ENCODE measurements around the gene ABCG1. TPM values are rescaled to one million over a fixed set of nuclear protein-coding genes. Genes with fewer than 3 reads are reported as not detected.

The ABCG1 gene
- total RNA-seq, 1 donor from 2014 or later = 10.2 TPM

DNA sequence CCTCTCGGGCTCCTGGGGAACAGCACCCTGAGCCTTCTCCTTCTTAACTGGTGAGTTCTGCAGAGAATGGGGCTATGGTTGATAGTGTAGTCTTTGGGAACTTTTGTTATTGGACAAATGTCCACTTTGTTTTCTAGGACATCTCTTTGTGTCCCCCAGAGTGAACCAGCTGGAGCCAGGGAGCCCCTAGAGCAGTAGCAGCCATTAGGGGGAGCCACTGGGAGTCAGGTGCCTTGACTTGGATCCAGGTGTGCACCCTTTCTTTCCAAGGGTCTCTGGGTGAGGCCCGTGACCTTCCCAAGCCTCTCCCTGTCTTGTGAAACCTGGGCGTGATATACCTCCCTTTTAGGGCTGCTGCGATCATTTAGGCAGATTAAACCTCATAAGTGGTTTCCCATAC is 36.9 kb downstream of the ABCG1 start:
- Mint-ChIP-seq H3K4me3 (no peak overlapping the region), H3K9me3 (no peaks in the 10 kb centered on the region), H3K27ac (no peak overlapping the region), H3K36me3 (ENCODE audit: low read depth) (no peaks in the 10 kb centered on the region), H3K27me3 (ENCODE audit: insufficient read depth) (peaks cover 4% of the 10 kb centered on the region), H3K4me1 (ENCODE audit: low read depth) (peaks cover 6% of the 10 kb centered on the region)
- DNase-seq (ENCODE audit: low spot score) = no peak
- intact Hi-C loops (cut with micrococcal nuclease) = no loop called here

- no peaks in the 10 kb centered on the region for H3K36me3 Mint-ChIP-seq (ENCODE audit: low read depth)
- intact Hi-C loops (cut with micrococcal nuclease) = no loop called here
- DNase-seq (ENCODE audit: low spot score) = no peak
These were observed 37.4 kb downstream of the ABCG1 start for GRCh38 chr21:42256316-42256715.

DNA sequence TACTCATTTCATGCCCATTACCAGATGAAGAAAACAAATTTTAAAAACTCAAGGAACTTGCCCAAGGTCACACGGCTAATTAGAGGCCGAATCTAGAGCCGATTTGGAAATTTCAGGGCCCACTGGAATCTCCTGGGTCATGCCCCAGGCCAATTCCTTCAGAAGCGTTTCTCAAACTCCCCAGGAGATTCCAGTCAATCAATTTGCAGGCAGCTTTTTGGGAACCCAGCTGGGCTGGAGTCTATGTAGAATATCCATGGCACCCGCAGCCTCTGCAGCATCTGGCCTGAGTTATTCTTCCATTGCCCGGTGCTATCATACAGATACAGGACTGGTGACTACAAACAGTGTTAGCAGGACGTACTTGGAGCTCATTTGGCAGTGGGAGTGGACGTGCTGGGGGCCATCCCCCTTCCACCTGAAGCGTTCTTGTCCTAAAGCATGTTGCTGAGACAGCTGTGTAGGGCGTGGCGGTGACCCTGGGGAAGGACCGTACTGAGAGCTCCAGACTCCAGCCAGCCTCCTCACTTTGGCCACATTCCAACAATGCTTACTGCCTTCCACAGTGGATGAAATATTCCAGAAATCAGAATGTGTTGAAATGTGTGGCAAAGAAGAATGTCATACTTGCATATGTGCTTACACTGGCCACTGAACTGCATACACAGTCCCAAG is 38.3 kb downstream of the ABCG1 start:
- DNase-seq (ENCODE audit: low spot score) = no peak
- Mint-ChIP-seq H3K27ac (no peak overlapping the region), H3K27me3 (ENCODE audit: insufficient read depth) (peaks cover 4% of the 10 kb centered on the region), H3K9me3 (no peaks in the 10 kb centered on the region), H3K4me1 (ENCODE audit: low read depth) (peaks cover 6% of the 10 kb centered on the region), H3K4me3 (no peak overlapping the region), H3K36me3 (ENCODE audit: low read depth) (no peaks in the 10 kb centered on the region)
- intact Hi-C loops (cut with micrococcal nuclease) = no loop called here

More at GRCh38 chr21:42256316-42256715, 37.4 kb downstream of the ABCG1 start:
- H3K9me3 Mint-ChIP-seq = no peaks in the 10 kb centered on the region
- peaks cover 4% of the 10 kb centered on the region for H3K27me3 Mint-ChIP-seq (ENCODE audit: insufficient read depth)
- no peak overlapping the region for H3K27ac Mint-ChIP-seq
- no peak overlapping the region for H3K4me3 Mint-ChIP-seq
- H3K4me1 Mint-ChIP-seq (ENCODE audit: low read depth) = peaks cover 6% of the 10 kb centered on the region

- Mint-ChIP-seq H3K27ac (no peak overlapping the region), H3K27me3 (ENCODE audit: insufficient read depth) (peaks cover 4% of the 10 kb centered on the region), H3K4me1 (ENCODE audit: low read depth) (peaks cover 6% of the 10 kb centered on the region), H3K9me3 (no peaks in the 10 kb centered on the region), H3K4me3 (no peak overlapping the region), H3K36me3 (ENCODE audit: low read depth) (no peaks in the 10 kb centered on the region)
- DNase-seq (ENCODE audit: low spot score) = peak; percentile 63
- intact Hi-C loops (cut with micrococcal nuclease) = loop anchor here (1.0 kb wide), 6 partner anchors 21 to 192 kb away; no protein-coding TSS in a partner anchor
These were observed 39.4 kb downstream of the ABCG1 start for GRCh38 chr21:42258150-42258884.

- Mint-ChIP-seq H3K27ac (no peak overlapping the region), H3K4me1 (ENCODE audit: low read depth) (peaks cover 6% of the 10 kb centered on the region), H3K9me3 (no peaks in the 10 kb centered on the region), H3K27me3 (ENCODE audit: insufficient read depth) (peaks cover 4% of the 10 kb centered on the region), H3K36me3 (ENCODE audit: low read depth) (no peaks in the 10 kb centered on the region), H3K4me3 (no peak overlapping the region)
- intact Hi-C loops (cut with micrococcal nuclease) = loop anchor here (1.0 kb wide), 6 partner anchors 22 to 191 kb away; no protein-coding TSS in a partner anchor
- DNase-seq (ENCODE audit: low spot score) = no peak
These were observed 40.0 kb downstream of the ABCG1 start for GRCh38 chr21:42258885-42259407.

DNA sequence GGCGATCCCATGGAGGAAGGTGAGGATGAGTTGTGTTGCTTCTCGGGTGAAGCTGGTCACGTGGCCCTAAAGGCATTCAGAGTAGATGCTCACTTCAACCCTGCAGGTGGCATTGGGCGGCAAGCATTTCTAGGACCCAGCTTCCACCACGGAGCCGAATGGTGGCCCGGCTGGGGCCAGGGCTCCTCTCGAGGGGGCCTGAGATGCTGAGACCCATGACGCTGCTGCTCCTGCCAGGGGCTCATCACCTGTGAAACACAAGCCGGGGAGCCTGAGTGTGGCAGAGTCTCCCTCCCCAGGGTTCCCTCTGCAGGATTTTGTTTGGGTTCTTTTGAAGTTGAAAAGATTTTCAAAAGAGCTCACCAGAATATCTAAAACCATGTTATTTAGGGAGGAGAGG is 41.2 kb downstream of the ABCG1 start:
- no peak overlapping the region for H3K27ac Mint-ChIP-seq
- no peaks in the 10 kb centered on the region for H3K36me3 Mint-ChIP-seq (ENCODE audit: low read depth)
- DNase-seq (ENCODE audit: low spot score) = no peak
- intact Hi-C loops (cut with micrococcal nuclease) = no loop called here
- H3K27me3 Mint-ChIP-seq (ENCODE audit: insufficient read depth) = peaks cover 3% of the 10 kb centered on the region
- peaks cover 6% of the 10 kb centered on the region for H3K4me1 Mint-ChIP-seq (ENCODE audit: low read depth)
- H3K4me3 Mint-ChIP-seq = no peak overlapping the region
- H3K9me3 Mint-ChIP-seq = no peaks in the 10 kb centered on the region

DNA sequence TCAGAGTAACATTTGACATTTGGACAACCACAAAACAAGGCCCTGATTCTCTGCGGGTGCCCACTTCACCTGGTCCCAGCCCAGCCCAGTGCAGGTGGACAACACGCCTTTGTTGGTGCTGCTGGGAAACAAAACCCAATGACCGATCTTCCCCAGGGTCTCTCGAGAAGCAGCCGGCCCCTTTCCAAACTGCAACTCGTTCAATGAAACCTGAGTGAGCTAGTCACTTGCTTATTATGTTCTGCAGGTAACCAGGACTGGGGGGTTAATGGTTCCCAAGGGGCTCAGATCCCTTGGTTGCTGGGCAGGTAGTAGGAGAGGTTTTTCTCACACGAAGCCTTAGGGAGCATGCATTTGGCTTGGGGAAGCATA is 42.9 kb downstream of the ABCG1 start:
- no peak overlapping the region for H3K27ac Mint-ChIP-seq
- peaks cover 3% of the 10 kb centered on the region for H3K27me3 Mint-ChIP-seq (ENCODE audit: insufficient read depth)
- no peak for DNase-seq (ENCODE audit: low spot score)
- H3K9me3 Mint-ChIP-seq = no peaks in the 10 kb centered on the region
- H3K36me3 Mint-ChIP-seq (ENCODE audit: low read depth) = no peaks in the 10 kb centered on the region
- no peak overlapping the region for H3K4me3 Mint-ChIP-seq
- intact Hi-C loops (cut with micrococcal nuclease) = no loop called here
- H3K4me1 Mint-ChIP-seq (ENCODE audit: low read depth) = peaks cover 9% of the 10 kb centered on the region

GRCh38 chr21:42262831-42263231 is 43.9 kb downstream of the ABCG1 start:
- H3K9me3 Mint-ChIP-seq = no peaks in the 10 kb centered on the region
- H3K27me3 Mint-ChIP-seq (ENCODE audit: insufficient read depth) = peaks cover 3% of the 10 kb centered on the region
- no peak for DNase-seq (ENCODE audit: low spot score)
- H3K36me3 Mint-ChIP-seq (ENCODE audit: low read depth) = no peaks in the 10 kb centered on the region
- intact Hi-C loops (cut with micrococcal nuclease) = no loop called here
- no peak overlapping the region for H3K27ac Mint-ChIP-seq
- peaks cover 17% of the 10 kb centered on the region for H3K4me1 Mint-ChIP-seq (ENCODE audit: low read depth)
- no peak overlapping the region for H3K4me3 Mint-ChIP-seq

DNA sequence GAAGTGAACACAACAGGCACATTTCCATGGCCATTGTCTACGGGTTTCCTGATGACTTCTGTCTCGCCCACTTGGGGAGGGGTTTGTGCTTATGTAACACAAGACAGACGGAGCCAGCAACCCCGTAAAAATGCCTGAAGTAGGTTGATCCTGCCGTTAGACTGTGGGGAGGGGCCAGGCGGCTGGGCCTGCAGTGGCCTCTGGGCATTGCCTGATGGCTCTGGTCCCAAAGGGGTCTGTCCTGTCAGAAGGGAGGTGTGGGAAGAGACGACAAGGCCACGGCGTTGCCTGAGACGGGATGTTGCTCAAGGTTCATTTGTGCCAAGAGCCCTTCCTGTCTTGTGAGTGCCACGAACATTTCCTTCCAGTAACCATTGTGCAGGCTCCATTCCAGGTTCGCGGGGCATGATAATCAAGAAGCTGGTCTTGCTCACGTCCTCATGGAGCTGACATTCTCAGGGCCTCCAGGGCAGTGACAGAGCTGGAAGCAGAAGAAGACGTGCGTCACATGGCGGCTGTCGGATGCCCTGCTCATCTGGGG is 44.7 kb downstream of the ABCG1 start:
- H3K36me3 Mint-ChIP-seq (ENCODE audit: low read depth) = no peaks in the 10 kb centered on the region
- peaks cover 17% of the 10 kb centered on the region for H3K4me1 Mint-ChIP-seq (ENCODE audit: low read depth)
- no peaks in the 10 kb centered on the region for H3K27me3 Mint-ChIP-seq (ENCODE audit: insufficient read depth)
- no peak overlapping the region for H3K27ac Mint-ChIP-seq
- no peaks in the 10 kb centered on the region for H3K9me3 Mint-ChIP-seq
- intact Hi-C loops (cut with micrococcal nuclease) = no loop called here
- no peak for DNase-seq (ENCODE audit: low spot score)
- no peak overlapping the region for H3K4me3 Mint-ChIP-seq

- H3K9me3 Mint-ChIP-seq = no peaks in the 10 kb centered on the region
- H3K27ac Mint-ChIP-seq = no peak overlapping the region
- no peaks in the 10 kb centered on the region for H3K27me3 Mint-ChIP-seq (ENCODE audit: insufficient read depth)
- H3K36me3 Mint-ChIP-seq (ENCODE audit: low read depth) = no peaks in the 10 kb centered on the region
- H3K4me3 Mint-ChIP-seq = no peak overlapping the region
- intact Hi-C loops (cut with micrococcal nuclease) = no loop called here
- H3K4me1 Mint-ChIP-seq (ENCODE audit: low read depth) = peaks cover 17% of the 10 kb centered on the region
- DNase-seq (ENCODE audit: low spot score) = no peak
These were observed 45.6 kb downstream of the ABCG1 start for GRCh38 chr21:42264245-42265195.

GRCh38 chr21:42265231-42265812 is 46.4 kb downstream of the ABCG1 start:
- no peaks in the 10 kb centered on the region for H3K36me3 Mint-ChIP-seq (ENCODE audit: low read depth)
- H3K4me3 Mint-ChIP-seq = no peak overlapping the region
- H3K27me3 Mint-ChIP-seq (ENCODE audit: insufficient read depth) = no peaks in the 10 kb centered on the region
- DNase-seq (ENCODE audit: low spot score) = no peak
- H3K4me1 Mint-ChIP-seq (ENCODE audit: low read depth) = peaks cover 17% of the 10 kb centered on the region
- H3K9me3 Mint-ChIP-seq = no peaks in the 10 kb centered on the region
- no peak overlapping the region for H3K27ac Mint-ChIP-seq
- intact Hi-C loops (cut with micrococcal nuclease) = no loop called here

DNA sequence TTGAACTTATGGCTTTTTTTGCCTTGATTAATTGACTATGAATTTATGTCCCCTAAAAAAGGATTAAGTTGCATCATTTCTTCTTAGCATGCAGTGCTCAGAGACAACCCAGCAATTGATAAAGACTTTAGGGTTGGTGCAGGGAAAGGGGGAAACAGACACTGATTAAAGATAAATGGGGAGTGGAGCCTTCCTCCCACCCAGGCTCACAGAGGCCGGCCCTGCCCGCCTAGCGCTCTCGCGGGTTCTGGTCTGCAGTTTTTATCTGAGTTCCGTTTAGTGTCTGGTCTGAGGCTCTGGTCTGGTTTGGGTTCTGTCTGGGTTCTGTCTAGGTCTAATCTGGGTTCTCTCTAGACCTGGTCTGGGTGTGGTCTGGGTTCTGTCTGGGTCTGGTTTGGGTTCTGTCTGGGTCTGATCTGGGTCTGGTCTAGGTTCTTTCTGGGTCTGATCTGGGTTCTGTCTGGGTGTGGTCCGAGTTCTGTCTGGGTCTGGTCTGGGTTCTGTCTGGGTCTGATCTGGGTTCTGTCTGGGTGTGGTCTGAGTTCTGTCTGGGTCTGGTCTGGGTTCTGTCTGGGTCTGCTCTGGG is 48.1 kb downstream of the ABCG1 start:
- intact Hi-C loops (cut with micrococcal nuclease) = no loop called here
- Mint-ChIP-seq H3K9me3 (no peaks in the 10 kb centered on the region), H3K27me3 (ENCODE audit: insufficient read depth) (no peaks in the 10 kb centered on the region)

More for the DNA sequence above, 48.1 kb downstream of the ABCG1 start:
- no peak overlapping the region for H3K4me3 Mint-ChIP-seq
- peaks cover 1% of the 10 kb centered on the region for H3K36me3 Mint-ChIP-seq (ENCODE audit: low read depth)
- peak overlapping the region; percentile 22 for H3K27ac Mint-ChIP-seq
- no peak for DNase-seq (ENCODE audit: low spot score)
- peaks cover 17% of the 10 kb centered on the region for H3K4me1 Mint-ChIP-seq (ENCODE audit: low read depth)
